ENCODE results near the gene UBASH3A.

DNA sequence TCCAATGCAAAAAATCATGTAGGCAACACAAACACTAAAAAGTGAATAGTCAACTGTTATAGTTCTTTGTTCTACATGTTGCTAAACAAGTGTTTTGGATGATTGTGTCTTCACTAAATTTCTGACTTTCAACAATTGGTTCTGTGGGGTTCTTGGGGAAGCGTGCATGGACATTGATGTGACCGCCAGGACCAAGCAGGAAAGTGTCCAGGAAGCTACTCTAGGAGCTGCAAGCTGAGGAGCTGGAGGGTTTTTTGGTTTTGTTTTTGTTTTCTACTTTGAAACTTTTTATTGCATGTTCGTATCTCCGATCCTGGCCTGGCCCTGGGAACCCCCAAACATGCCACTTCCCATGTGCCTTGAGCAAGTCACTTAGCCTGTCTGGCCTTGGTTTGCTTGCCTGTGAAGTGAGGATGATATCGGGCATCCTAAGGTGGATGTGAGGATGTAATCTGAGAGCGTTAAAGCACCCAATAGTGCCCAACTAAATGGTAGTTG lies 15.8 kb upstream of the UBASH3A start:
- TF ChIP-seq, protein P1, sequence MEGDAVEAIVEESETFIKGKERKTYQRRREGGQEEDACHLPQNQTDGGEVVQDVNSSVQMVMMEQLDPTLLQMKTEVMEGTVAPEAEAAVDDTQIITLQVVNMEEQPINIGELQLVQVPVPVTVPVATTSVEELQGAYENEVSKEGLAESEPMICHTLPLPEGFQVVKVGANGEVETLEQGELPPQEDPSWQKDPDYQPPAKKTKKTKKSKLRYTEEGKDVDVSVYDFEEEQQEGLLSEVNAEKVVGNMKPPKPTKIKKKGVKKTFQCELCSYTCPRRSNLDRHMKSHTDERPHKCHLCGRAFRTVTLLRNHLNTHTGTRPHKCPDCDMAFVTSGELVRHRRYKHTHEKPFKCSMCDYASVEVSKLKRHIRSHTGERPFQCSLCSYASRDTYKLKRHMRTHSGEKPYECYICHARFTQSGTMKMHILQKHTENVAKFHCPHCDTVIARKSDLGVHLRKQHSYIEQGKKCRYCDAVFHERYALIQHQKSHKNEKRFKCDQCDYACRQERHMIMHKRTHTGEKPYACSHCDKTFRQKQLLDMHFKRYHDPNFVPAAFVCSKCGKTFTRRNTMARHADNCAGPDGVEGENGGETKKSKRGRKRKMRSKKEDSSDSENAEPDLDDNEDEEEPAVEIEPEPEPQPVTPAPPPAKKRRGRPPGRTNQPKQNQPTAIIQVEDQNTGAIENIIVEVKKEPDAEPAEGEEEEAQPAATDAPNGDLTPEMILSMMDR (IDR thresholded peaks at IDR 0.05), result no peak
- no peak for TF ChIP-seq POLR2A (IDR thresholded peaks at IDR 0.05)
